C4-2B (cell line): Measurements from ENCODE around the gene IGSF11.
"Not testable (repeated sequence)": the region's sequence is repeated elsewhere in the genome, so short reads cannot be mapped to it uniquely, and the experiment has no call there.

ENCODE experiments used
- H3K27ac ChIP-seq: fragments of 450-650 bp; 2 replicates; pipeline ENCODE4 v1.5.1; 2017
- ZFX ChIP-seq: fragments of 450-650 bp; IDR thresholded peaks from 2 replicates; pipeline ENCODE4 v1.6.1; 2017
- TF ChIP-seq, protein P1 (sequence below): fragments of 450-650 bp; conservative IDR thresholded peaks from 2 replicates; pipeline ENCODE4 v1.5.1; 2017; ENCODE audit warnings: mild to moderate bottlenecking

The IGSF11 gene

DNA sequence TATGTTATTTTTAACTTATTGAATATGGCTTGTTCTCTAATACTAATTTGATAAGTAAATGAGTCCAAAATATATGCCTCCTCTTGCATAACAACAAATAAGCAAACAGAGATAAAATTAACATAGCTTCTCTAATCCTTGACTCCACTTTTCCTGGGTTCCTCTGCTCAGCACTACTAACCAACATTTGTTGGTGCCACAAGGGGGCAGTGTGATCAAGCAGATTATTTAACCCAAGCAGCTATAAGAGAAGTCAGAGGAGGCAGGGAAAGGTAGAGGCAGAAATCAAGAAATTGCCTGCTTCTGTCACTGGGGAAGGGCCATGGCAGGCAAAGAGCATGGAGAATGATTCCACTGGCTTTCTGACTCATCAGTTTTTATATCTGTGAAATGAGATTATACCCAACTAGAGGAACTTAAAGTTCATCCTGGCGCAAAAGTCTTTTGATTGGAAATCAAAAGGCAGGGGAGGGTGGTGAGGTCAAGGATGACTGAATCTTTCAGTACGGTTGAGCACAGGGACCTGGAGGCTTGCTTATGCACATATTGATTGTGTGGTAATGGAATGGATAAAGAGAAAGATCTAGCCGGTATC is 152.2 kb downstream of the IGSF11 start:
- no peak for TF ChIP-seq ZFX
- TF ChIP-seq, protein P1, sequence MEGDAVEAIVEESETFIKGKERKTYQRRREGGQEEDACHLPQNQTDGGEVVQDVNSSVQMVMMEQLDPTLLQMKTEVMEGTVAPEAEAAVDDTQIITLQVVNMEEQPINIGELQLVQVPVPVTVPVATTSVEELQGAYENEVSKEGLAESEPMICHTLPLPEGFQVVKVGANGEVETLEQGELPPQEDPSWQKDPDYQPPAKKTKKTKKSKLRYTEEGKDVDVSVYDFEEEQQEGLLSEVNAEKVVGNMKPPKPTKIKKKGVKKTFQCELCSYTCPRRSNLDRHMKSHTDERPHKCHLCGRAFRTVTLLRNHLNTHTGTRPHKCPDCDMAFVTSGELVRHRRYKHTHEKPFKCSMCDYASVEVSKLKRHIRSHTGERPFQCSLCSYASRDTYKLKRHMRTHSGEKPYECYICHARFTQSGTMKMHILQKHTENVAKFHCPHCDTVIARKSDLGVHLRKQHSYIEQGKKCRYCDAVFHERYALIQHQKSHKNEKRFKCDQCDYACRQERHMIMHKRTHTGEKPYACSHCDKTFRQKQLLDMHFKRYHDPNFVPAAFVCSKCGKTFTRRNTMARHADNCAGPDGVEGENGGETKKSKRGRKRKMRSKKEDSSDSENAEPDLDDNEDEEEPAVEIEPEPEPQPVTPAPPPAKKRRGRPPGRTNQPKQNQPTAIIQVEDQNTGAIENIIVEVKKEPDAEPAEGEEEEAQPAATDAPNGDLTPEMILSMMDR: peak; percentile 82
- no peak overlapping the region for H3K27ac ChIP-seq

DNA sequence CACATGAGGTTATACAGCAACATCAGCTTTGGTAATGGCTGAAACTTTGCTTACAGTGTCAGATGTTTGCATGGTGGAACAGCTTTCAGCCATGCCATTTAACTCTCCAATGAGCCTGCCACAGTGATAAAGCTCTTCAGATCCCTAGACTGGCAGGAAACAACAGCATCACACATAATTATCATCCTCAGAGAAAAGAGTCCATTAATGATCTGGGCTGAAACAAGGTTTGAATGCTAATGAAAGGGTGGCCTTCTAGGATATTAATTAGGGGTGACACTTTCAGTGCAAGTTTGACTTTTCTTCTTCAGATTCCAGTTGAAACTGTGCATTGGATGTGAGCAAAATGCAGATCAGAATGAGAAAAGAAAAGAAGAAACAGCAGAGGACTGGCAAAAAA is 166.6 kb downstream of the IGSF11 start:
- no peak overlapping the region for H3K27ac ChIP-seq
- no peak for TF ChIP-seq ZFX
- TF ChIP-seq, protein P1: no peak

DNA sequence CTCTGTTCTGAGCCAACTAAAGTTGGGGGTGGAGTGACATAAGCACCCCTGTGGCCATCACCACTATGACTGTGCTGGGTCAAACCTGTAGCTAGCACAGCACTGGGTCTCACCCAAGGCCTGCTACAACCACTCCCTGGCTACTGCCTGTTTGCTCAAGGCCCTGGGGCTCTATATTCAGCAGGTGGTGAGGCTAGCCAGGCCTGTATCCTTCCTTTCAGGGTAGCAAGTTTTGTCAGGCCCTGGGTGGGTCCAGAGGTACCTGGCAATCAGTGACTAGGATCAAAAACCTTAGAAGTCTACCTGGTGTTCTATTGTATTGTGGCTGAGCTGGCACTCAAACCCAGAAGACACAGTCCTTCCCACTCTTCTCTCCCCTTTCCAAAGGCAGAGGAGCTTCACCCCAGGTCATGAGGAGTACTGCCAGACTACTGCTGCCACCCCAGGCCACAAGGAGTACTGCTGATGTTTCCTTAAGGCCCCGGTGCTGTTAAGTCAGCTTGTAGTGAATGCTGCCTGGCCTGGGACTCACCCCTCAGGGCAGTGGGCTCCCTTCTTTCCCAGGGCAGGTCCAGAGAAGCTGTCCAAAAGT is 170.8 kb downstream of the IGSF11 start:
- TF ChIP-seq, protein P1: peak; percentile 61
- no peak for TF ChIP-seq ZFX
- no peak overlapping the region for H3K27ac ChIP-seq

DNA sequence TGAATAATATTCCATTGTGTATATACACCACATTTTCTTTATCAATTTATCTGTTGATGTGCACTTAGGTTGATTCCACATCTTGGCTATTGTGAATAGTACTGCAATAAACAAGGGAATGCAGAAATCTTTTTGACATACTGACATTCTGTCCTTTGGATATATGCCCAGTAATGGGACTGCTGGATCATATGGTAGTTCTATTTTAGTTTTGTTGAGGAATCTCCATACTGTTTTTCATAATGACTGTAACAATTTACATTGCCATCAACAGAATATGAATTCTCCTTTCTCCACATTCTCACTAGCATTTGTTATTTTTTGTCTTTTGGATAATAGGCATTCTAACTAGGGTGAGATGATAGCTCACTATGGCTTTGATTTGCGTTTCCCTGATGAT is 174.7 kb downstream of the IGSF11 start:
- H3K27ac ChIP-seq: no peak overlapping the region
- TF ChIP-seq, protein P1: no peak
- no peak for TF ChIP-seq ZFX

DNA sequence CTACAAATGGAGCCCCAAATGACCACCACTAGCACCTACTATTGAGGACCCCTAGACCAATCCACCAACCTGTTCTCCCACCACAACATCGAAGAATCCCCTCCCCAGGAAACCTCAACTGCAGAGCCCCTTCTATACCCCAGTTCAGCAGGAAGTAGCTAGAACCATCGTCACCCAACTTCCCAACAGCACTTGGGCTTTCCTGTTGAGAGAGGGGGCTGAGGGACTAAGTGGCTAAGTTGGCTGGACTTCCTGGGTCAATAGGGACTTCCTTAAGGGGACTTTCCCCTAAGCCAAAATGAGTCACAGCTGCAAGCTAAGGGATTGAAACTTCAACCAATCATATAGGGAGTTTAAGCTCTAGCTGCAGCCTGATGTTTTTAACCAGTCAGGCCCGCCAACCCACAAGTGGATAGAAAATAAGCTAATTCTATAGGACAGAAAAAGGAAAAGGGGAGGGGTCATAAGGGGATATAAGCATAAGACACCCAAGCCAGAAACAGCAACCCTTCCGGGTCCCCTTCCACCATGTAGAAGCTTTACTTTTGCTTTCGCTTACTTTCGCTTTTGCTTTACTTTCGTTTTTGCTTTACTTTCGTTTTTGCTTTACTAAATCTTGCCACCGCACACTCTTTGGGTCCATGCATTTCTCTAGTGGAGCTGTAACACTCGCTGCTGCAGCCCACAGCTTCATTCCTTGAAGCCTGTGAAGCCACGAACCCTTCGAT is 183.0 kb downstream of the IGSF11 start:
- not testable (repeated sequence) for H3K27ac ChIP-seq

DNA sequence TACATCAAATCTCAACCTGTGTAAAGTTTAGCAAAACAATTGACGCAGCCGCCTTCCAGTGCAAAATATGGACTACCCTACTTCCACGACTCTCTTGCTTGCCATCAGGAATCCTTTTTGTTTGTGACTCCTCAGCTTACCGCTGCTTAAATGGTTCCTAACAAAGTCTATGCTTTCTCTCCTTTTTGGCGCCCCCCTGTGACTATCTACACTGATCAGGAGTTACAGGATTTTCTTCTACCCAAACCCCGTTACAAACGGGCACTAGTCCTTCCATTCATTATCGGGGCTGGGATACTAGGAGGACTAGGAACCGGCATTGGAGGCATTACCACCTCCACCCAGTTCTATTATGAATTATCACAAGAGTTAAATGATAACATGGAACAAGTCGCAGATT is 184.0 kb downstream of the IGSF11 start:
- H3K27ac ChIP-seq: no peak overlapping the region
- no peak for TF ChIP-seq ZFX
- TF ChIP-seq, protein P1: no peak; the same call in 1 of the 2 replicates
